SK-N-SH (cell line): ENCODE data around the gene SRSF3.

Experiments used
- CTCF ChIP-seq: fragments of 200-600 bp; sonication (generic); IDR thresholded peaks from 2 replicates; pipeline ENCODE4 v1.6.1; 2017; ENCODE audit warnings: antibody characterized with exemption, mild to moderate bottlenecking, moderate library complexity
- ELF1 ChIP-seq: IDR thresholded peaks from 2 replicates; pipeline ENCODE4 v1.4.0; 2012
- JUND ChIP-seq: IDR thresholded peaks from 2 replicates; pipeline ENCODE4 v1.4.0; 2012
- NFIC ChIP-seq: IDR thresholded peaks from 2 replicates; pipeline ENCODE4 v1.4.0; 2012; ENCODE audit warnings: borderline replicate concordance
- PBX3 ChIP-seq: IDR thresholded peaks from 2 replicates; pipeline ENCODE4; 2012
- POLR2AphosphoS5 ChIP-seq: IDR thresholded peaks from 2 replicates; pipeline ENCODE4 v1.6.1; 2012; ENCODE audit warnings: low read depth, low read length
- RAD21 ChIP-seq: IDR thresholded peaks from 2 replicates; pipeline ENCODE4 v1.6.1; 2012; ENCODE audit warnings: mild to moderate bottlenecking, low read length
- RFX5 ChIP-seq: IDR thresholded peaks from 2 replicates; pipeline ENCODE4 v1.6.1; 2012; ENCODE audit warnings: mild to moderate bottlenecking, improper control_type of control experiment, low read length
- SIN3A ChIP-seq: IDR thresholded peaks from 2 replicates; pipeline ENCODE4 v1.6.1; 2012; ENCODE audit warnings: low read depth, mild to moderate bottlenecking, low read length, moderate library complexity, borderline replicate concordance
- SMC3 ChIP-seq: IDR thresholded peaks from 2 replicates; pipeline ENCODE4 v1.6.1; 2012; ENCODE audit warnings: low read depth, low read length, improper control_type of control experiment
- TAF1 ChIP-seq: IDR thresholded peaks from 2 replicates; pipeline ENCODE4 v1.6.1; 2012; ENCODE audit warnings: low read depth, mild to moderate bottlenecking, low read length, moderate library complexity, borderline replicate concordance
- TEAD4 ChIP-seq: IDR thresholded peaks from 2 replicates; pipeline ENCODE4 v1.4.0; 2012; ENCODE audit warnings: mild to moderate bottlenecking, borderline replicate concordance; ENCODE audit not compliant: insufficient read depth
- USF1 ChIP-seq: IDR thresholded peaks from 2 replicates; pipeline ENCODE4 v1.4.0; 2012; ENCODE audit warnings: low read depth, borderline replicate concordance
- USF2 ChIP-seq: fragments of 150-350 bp; IDR thresholded peaks from 2 replicates; pipeline ENCODE4 v1.6.1; 2017; ENCODE audit warnings: antibody characterized with exemption, low read length, low read depth, borderline replicate concordance

GRCh38 chr6:36612101-36612625 lies 18.0 kb downstream of the SRSF3 start:
- TF ChIP-seq SMC3 = no peak
- TF ChIP-seq SIN3A = no peak
- TF ChIP-seq USF1 = no peak
- no peak for TF ChIP-seq CTCF
- no peak for TF ChIP-seq TAF1
- no peak for TF ChIP-seq JUND
- TF ChIP-seq POLR2AphosphoS5 = no peak
- TF ChIP-seq ELF1 = no peak
- TF ChIP-seq PBX3 = no peak
- no peak for TF ChIP-seq RAD21
- TF ChIP-seq USF2 = no peak
- TF ChIP-seq TEAD4 = no peak
- TF ChIP-seq NFIC = no peak
- no peak for TF ChIP-seq RFX5
